Measurements from ENCODE around the gene BMP7. TPM values are rescaled to one million over a fixed set of nuclear protein-coding genes. Genes with fewer than 3 reads are reported as not detected.

The BMP7 gene
- total RNA-seq, 3 donors from 2014 or later, result 1.7 to 2.8 (median 2.0) TPM

DNA sequence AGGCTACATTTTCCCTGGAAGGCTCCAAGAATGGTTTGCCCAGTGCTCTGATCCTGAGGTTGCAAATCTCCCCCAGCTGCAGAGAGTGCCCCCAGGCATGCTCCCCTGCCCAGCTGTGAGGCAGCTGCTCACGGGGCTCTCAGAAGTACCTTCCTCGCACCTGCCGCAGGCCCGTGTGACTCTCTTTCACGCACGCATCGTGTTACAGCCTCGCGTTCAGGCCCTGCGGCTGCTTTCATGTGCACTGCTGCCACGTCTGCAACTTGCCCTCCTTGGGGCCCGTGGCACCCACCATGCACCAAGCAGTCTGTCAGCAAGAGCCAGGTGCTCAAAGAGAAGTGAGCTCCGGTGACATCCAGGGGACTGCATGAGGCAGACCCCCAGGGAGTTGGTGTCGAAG, 34.6 kb upstream of the BMP7 start:
- H3K4me3 ChIP-seq, result no peak overlapping the region
- DNase-seq, result no peak
- H3K36me3 ChIP-seq (ENCODE audit: low read depth), result no peaks in the 10 kb centered on the region
- intact Hi-C loops (cut with DNase I, micrococcal nuclease), result no loop called here
- H3K4me1 ChIP-seq (ENCODE audit: low read depth), result no peaks in the 10 kb centered on the region
- TF ChIP-seq CTCF (IDR thresholded peaks at IDR 0.05), result no peak
- no peak for ATAC-seq
- no peaks in the 10 kb centered on the region for H3K9me3 ChIP-seq

DNA sequence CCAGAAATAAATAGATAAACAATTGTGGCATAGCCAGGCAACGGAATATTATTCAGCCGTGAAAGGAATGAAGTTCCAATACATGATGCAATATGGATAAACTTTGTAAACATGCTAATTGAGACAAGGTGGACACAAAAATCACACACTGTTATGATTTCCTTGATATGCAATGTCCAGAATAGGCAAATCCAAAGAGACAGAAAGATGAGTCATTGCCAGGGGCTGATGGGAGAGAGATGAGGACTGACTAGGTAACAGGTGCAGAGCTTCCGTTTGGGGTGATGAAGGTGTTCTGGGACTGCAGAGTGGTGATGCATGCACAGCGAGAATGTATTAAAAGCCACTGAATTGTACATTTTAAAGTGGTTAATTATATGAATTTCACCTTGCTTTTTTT, 32.0 kb upstream of the BMP7 start:
- no peak for TF ChIP-seq CTCF (IDR thresholded peaks at IDR 0.05)
- intact Hi-C loops (cut with DNase I, micrococcal nuclease), result no loop called here
- H3K36me3 ChIP-seq (ENCODE audit: low read depth), result no peaks in the 10 kb centered on the region
- H3K9me3 ChIP-seq, result no peaks in the 10 kb centered on the region
- DNase-seq, result no peak
- no peak for ATAC-seq
- no peaks in the 10 kb centered on the region for H3K4me1 ChIP-seq (ENCODE audit: low read depth)
- H3K4me3 ChIP-seq, result no peak overlapping the region

DNA sequence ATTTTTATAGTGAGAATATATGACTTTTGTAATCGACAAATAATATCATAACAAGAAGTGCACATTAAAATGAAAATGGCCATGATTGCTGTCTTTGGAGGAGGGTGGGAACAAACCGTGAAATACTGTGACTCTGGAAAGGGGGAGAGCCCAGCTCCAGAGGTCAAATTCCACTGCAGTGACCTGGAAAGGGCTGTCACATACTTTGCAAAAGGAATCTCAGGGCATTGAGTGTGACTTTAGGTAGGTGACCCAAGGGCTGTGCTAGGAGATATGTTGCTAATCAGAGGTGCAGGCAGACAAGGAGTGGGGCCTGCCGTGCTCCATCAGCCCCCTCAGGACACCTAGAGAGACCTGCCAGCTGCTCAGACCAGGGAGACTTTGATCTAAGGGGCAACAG, 28.1 kb upstream of the BMP7 start:
- TF ChIP-seq CTCF (IDR thresholded peaks at IDR 0.05), result no peak
- DNase-seq (no peak), ATAC-seq (no peak)
- Histone ChIP-seq H3K9me3 (no peaks in the 10 kb centered on the region), H3K4me1 (ENCODE audit: low read depth) (no peaks in the 10 kb centered on the region), H3K36me3 (ENCODE audit: low read depth) (no peaks in the 10 kb centered on the region), H3K4me3 (no peak overlapping the region)
- intact Hi-C loops (cut with DNase I, micrococcal nuclease), result no loop called here

DNA sequence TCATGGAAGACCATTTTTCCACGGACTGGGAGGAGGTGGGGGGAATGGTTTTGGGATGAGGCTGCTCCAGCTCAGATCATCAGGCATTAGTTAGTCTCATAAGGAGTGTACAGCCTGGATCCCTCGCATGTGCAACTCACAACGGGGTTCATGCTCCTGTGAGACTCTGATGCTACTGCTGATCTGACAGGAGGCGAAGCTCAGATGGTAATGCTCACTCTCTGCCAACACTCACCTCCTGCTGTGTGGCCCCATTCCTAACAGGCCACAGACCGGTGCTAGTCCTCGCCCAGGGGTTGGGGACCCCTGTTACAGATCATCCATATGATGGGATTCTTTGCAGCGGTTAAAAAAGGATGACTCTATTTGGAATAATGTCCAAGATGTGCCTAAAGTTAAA, 27.6 kb upstream of the BMP7 start:
- ATAC-seq, result no peak
- H3K4me3 ChIP-seq, result no peak overlapping the region
- no peak for TF ChIP-seq CTCF (IDR thresholded peaks at IDR 0.05)
- no peaks in the 10 kb centered on the region for H3K9me3 ChIP-seq
- H3K36me3 ChIP-seq (ENCODE audit: low read depth), result no peaks in the 10 kb centered on the region
- DNase-seq, result no peak
- peaks cover under 1% of the 10 kb centered on the region for H3K4me1 ChIP-seq (ENCODE audit: low read depth)
- intact Hi-C loops (cut with DNase I, micrococcal nuclease), result no loop called here

DNA sequence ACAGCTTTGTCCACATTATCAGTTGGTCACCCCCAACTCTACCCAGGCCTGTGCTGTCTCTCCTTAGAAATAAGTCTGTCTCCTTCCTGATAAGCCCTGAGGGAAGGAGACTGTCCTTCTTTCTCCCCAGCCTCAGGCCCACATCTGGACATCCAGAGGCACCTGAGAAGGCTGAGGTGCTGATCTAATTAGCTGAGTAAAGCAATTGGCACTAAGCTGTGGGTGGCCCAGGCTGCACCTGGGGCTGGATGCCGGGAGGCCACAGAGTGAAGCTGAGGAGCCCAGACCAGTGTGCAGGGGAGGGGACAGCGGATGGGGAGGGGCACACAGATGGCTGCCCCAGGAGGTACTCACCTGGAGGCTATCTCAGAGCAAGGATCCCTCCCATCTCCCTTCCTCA, 26.2 kb upstream of the BMP7 start:
- DNase-seq, result no peak
- intact Hi-C loops (cut with DNase I, micrococcal nuclease), result no loop called here
- no peak for ATAC-seq
- TF ChIP-seq CTCF (IDR thresholded peaks at IDR 0.05), result no peak
- no peak overlapping the region for H3K4me3 ChIP-seq
- H3K4me1 ChIP-seq (ENCODE audit: low read depth), result peaks cover 3% of the 10 kb centered on the region
- no peaks in the 10 kb centered on the region for H3K36me3 ChIP-seq (ENCODE audit: low read depth)
- no peaks in the 10 kb centered on the region for H3K9me3 ChIP-seq

DNA sequence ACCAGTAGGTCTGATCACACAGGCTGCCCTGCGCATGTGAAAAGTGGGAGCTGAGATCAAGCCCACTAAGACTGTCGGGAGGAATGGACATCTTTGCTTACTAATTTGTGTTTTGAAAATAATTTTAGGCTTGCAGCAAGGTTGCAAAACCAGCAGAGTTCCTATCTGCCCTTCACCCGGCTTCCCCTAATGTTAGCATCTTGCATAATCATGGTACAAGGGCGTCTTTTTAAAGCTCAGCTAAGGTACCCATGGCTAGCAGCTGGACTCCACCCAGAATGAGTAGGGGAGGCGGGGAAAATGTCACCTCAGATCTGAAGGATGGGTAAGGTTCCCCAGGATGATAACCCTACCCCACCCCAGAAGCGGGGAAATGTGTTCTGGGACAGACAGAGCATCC, 25.3 kb upstream of the BMP7 start:
- peaks cover 3% of the 10 kb centered on the region for H3K4me1 ChIP-seq (ENCODE audit: low read depth)
- no peak overlapping the region for H3K4me3 ChIP-seq
- no peaks in the 10 kb centered on the region for H3K9me3 ChIP-seq
- no peak for ATAC-seq
- H3K36me3 ChIP-seq (ENCODE audit: low read depth), result no peaks in the 10 kb centered on the region
- DNase-seq, result no peak
- TF ChIP-seq CTCF (IDR thresholded peaks at IDR 0.05), result no peak
- intact Hi-C loops (cut with DNase I, micrococcal nuclease), result no loop called here

All from mucosa of descending colon (tissue), 3 donors.